Stimulated activated CD8-positive, alpha-beta memory T cell treated with anti-CD3 and anti-CD28 coated beads, Interleukin-15, amount 100 ng/mL, for 24 hours (primary cell): Measurements from ENCODE around the gene CXCL14.
A peak's percentile ranks its signal among the peaks of the same experiment; 100 is the strongest.

Experiments used
- DNase-seq: peaks from one replicate; pipeline ENCODE4 v3.0.0-alpha.2; 2020; ENCODE audit warnings: low read depth

Gene CXCL14

GRCh38 chr5:135567661-135568060 lies 11.1 kb downstream of the CXCL14 start:
- no peak for DNase-seq

DNA sequence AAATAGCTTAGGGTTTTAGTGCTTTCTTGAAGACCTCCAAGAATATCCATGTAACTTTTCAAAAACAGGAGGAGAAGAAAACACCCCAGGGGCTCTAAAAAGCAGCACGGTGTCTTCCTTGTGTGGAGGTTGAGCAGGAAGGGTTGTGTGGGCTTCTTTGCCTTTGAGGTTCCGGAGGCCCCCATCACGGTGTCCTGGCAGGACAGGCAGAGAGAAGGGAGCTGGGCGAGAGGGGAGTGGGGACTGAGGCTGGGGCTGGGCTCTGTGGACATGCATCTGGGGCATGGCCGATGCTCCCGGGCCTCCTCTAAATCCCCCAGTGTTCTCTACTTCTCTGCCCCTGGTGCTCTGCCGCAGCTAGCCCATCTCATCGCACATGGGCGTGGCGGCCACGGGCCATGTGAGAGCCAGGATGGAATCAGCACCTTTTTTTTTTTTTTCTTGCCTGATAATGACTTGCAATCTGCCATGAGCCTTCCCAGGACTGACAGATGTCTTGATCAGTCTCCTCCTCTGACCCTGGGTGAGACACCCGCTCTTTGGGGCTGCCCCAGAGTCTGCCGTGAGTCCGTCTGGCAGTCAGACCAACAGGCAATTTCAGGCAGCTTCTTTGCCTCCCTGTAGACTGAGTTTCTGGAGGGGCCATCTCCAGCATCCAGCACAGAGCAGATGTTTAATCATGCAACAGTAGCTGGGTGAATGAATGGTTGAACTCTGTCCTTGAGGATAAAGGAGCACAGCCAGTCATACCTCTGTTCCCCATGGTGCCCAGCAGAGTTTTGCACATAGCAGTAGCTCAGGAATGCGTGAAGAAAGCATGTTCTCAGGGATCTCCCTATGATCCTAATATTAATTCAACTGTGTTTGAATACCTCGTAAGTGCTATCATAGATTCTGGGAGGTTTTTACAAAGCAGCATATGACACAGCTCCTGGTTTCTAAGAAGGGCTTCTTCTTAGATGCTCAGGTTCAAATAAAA lies 12.1 kb downstream of the CXCL14 start:
- no peak for DNase-seq

DNA sequence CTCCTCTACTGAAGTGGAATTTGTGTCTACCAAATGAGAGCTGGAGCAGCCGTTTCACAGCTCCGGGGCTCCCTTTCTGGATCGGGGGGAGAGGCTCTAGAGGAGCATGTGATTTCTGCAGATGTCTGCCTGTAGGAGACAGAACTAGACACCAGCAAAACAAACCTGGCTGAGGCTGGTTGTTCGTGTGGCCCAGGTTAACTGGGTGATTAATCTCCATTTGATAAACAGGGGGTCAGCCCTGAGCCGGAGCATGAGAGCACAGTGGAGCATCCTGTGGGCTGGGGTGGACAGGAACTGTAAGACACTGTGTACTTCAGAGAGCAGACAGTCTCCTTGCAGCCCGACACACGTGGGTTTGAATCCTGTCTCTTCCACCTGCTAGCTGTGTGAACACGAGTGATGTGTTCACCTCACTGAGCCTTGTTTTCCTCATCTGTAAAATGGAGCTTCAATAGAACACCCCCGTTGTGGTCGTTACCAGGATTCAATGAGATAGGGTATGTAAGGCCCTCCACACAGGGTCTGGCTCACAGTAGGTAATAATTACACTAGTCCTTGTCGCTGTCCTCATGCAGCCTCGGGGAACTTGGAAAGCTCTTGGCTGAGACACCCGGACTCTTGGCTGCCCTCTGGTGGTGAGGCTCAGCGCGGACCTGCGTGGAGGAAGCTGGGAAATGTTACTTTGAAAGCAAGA lies 12.9 kb downstream of the CXCL14 start:
- DNase-seq = peak; percentile 47

DNA sequence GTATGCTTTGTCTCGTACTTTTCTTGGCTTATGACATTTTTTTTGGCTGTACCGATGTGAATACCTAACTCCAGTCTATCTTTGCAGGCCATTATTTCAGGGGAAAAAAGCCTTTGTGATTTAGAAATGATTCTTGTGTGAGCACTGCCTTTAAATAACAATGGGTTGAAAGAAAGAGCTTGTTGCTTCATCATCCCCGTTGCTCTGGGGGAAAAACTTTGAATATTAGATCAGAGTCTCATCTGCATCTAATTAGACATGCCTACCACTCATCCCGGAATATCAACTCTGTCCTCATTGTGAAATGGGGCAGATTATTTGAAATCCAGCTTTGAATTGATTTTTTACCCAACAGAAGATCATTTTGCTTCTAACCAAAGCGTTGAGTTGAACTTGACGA lies 13.5 kb downstream of the CXCL14 start:
- DNase-seq = no peak

GRCh38 chr5:135564331-135564730 lies 14.5 kb downstream of the CXCL14 start:
- no peak for DNase-seq

DNA sequence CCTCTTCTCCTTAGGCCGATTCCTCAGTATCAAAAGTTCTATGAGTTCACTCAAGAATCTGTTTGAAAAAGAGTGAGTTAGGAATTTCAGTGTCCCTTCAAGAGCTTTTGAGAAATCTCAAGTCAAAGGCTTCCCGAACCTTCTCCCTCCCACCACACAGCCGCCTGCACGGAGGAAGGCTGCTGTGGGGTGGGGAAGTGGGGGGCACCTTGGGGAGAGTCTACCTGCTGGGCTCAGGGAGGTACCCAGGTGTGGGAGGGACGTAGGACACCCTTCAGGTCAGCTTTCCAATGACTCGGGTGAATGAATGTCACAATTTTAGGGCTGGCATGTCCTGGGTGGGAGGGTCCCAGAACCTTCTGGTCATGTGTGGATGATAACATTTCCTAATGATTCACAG lies 17.5 kb downstream of the CXCL14 start:
- DNase-seq = no peak

DNA sequence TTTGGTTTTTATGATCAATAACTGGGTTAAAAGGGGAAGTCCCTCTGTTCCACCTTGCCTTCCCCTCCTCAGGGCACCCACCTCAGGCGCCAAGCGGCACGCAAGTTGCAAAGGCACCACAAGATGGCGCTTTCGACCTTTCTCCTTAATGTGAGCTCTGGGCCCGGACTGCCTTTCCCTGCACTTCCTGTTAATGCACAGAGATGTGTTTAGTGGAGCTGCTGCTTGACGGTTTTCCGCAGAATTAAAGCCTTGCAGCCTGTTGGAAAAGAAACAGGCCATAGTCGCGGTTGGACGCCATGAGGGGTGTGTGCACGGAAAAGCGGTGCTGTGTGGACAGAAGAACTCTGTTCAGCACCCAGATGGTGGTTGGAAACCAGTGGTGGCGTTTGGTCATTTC lies 17.9 kb downstream of the CXCL14 start:
- DNase-seq = peak; percentile 37

- no peak for DNase-seq
Measured at GRCh38 chr5:135559354-135559753, 19.4 kb downstream of the CXCL14 start.

- DNase-seq = no peak
Measured at GRCh38 chr5:135557076-135557838, 21.5 kb downstream of the CXCL14 start.

DNA sequence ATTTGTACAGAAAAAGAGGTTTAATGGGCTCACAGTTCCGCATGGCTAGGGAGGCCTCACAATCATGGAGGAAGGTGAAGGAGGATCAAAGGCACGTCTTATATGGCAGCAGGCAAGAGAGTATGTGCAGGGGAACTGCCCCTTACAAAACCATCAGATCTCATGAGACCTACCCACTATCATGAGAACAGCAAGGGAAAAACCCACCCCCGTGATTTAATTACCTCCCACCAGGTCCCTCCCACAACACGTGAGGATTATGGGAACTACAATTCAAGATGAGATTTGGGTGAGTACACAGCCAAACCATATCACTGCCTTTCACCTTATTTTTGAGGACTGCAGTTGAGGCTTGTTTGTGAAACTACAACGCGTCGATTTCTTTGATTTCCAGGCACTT lies 22.2 kb downstream of the CXCL14 start:
- DNase-seq = no peak

- no peak for DNase-seq
Measured at GRCh38 chr5:135555530-135555929, 23.3 kb downstream of the CXCL14 start.

- no peak for DNase-seq
Measured at GRCh38 chr5:135553688-135554462, 24.9 kb downstream of the CXCL14 start.

DNA sequence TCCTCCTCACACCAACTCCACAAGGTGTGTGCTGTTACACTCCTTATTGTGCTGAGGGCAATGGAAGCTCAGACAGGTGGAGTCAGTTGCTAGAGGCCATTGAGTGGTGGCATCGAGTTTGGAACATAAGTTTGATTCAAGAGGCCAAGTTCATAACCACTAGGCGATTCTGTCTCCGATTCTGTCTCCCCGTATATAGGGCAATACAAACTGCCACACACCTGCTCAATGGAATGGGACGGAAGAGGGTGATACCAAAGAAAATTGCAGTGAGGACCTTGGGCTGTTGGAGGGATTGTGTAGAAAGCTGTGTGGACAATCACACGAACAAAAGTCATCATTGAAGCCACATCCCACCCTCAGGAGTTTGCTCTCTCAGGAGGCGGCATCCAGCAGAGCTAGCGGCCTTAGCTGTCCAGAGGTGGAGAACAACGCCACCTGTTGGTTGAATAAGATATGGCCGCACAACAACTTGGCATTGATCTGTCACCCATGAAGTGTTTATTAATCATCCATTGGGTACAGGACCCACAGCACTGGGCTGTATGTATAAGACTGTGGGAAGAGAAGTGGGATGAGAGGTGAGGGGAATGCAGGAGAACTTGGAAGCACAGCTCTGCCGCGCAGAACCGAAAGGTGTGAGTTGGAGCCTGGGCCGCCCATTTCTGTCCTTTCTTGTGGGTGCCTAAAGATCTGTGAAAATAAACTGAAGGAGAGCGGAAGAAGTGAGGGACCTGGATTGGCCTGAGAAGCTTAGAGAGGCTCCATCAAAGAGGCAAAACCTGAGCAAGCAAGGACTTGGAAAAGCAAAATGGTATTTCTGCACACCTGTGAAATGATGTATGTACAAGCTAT lies 27.0 kb downstream of the CXCL14 start:
- DNase-seq = no peak

- DNase-seq = no peak
Measured at GRCh38 chr5:135549413-135549812, 29.4 kb downstream of the CXCL14 start.

DNA sequence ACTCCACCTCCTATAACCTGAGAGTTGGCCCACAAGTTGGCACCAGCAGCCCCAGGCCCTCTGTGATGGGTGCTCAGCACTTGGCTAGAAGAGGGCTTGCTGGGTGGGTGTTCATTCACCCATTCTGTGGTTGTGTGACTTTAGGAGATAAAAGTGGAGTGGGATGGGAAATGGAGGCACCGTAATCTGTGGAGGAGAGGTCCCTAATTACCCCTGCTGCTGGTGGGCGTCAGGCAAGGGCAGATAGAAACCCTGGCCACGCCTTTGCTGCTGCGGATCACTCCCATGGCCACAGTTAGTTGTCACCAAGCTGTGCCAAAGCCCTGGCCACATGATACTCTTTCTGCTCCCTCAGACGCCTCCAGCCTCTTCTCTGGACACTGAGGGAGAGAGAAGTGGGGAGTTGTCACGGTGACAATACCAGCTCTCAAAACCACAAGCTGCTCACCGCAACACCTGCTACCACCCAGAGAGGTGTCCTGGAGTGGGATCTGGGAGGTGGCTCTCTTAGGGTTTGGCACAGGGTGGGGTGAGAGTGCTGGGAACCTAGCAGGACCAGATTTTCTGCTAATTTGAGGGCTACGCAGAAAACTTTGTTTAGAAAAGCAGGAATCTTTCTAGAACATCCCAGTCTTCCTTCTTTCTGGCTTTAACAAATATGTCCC lies 31.1 kb downstream of the CXCL14 start:
- DNase-seq = no peak

GRCh38 chr5:135546912-135547311 lies 31.9 kb downstream of the CXCL14 start:
- DNase-seq = no peak

GRCh38 chr5:135546101-135546500 lies 32.7 kb downstream of the CXCL14 start:
- DNase-seq = no peak

DNA sequence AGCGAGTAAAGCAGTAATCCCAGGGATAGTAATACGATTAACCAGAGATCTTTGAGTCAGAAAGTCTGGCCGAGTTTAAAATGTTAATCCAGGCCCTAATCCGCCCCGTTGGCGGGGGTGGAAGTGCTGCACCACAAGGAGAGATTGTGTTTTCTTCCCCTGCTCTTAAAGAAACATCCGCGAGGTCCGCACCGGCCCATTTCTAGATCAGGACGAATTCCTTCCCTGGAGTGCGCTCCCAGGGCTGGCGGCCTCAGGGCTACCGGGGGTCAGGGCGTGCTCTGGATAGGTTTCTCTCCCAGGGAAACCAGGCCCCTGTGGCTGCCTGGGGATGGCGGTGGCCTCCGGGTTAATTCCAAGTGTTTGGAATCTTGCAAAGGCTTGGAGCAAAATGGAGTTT lies 33.7 kb downstream of the CXCL14 start:
- no peak for DNase-seq

DNA sequence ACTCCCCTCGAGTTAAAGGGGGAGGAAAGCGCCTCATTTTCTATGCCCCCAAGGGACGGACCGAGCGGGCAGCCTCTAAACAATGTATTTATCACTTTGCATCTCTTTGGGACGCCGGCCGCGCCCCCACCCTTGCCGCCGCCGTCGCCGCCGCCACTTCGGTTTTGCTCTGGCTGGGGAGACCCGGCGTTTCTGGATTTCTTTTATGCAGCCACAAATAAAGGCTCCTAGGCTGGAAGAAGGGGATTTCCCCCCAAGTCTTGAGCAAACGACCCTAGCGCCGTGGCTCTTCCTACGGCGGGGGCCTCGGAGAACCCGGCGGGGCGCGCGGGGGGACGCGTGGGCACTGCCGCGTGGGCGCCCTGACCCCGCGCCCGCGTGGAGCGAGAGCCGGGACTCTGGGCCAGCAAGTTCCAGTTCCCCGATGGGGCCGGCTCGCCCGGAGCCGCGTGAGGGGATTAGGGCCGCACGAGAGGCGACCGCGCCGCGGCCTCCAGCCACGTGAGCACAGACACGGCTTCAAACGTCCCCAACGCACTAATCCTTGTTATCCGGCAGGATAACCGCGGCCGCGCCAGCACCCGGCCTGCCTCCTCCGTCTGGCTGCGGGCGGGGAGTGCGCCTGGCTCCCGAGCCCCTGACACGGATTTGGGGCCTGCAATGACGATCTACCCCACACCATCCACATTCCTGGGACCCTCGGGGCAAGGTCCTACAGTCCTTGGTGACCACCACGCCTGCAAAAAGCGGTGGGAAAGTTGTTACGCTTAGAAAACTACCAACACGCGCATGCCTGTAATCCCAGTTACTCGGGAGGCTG lies 35.1 kb downstream of the CXCL14 start:
- no peak for DNase-seq
